ENCODE results near the gene DUS1L. TPM values are rescaled to one million over a fixed set of nuclear protein-coding genes. Genes with fewer than 3 reads are reported as not detected.

DUS1L gene
- total and polyA plus RNA-seq, 2 experiments from 2014 or later, result 66.0 to 122 TPM

DNA sequence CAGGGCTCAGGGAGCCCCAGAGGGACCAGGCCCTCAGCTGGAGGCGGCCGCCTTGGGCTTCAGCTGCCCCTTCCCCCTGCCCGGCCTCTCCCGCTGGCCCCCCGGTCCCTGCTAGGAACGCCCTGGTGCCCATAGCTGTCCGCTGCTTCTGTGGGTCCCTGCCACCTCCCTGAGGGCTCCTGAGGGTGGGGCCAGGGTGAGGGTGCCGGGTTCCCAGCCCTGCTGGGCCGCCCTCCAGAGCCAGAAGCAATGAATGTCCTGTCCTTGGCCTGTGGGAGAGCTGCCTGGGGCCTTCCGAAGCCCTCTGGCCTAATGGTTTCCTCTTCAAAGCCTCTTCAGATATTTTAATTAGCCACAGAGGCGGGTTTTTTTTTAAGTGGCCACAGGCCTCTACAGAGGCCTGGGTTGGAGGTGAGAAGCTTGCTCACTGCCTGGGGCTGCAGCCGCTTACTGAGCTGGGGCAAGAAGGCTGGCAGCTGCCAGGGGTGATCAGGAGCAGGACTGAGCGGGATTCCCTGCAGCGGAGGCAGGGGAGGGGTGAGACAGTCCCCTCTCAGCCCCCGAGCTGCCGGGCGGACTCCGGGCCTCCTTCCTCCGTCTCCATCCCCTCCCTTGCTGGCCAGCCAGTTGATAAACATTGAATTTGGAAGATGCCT, 52.8 kb downstream of the DUS1L start:
- no peak for ATAC-seq
- no peaks in the 10 kb centered on the region for H3K79me2 ChIP-seq (replicated peaks; ENCODE audit: insufficient read depth)
- H3K9me3 Mint-ChIP-seq, result no peaks in the 10 kb centered on the region

More for the DNA sequence above, 52.8 kb downstream of the DUS1L start:
- no peaks in the 10 kb centered on the region for H3K36me3 ChIP-seq (ENCODE audit: insufficient read depth)
- TF ChIP-seq, protein P1, sequence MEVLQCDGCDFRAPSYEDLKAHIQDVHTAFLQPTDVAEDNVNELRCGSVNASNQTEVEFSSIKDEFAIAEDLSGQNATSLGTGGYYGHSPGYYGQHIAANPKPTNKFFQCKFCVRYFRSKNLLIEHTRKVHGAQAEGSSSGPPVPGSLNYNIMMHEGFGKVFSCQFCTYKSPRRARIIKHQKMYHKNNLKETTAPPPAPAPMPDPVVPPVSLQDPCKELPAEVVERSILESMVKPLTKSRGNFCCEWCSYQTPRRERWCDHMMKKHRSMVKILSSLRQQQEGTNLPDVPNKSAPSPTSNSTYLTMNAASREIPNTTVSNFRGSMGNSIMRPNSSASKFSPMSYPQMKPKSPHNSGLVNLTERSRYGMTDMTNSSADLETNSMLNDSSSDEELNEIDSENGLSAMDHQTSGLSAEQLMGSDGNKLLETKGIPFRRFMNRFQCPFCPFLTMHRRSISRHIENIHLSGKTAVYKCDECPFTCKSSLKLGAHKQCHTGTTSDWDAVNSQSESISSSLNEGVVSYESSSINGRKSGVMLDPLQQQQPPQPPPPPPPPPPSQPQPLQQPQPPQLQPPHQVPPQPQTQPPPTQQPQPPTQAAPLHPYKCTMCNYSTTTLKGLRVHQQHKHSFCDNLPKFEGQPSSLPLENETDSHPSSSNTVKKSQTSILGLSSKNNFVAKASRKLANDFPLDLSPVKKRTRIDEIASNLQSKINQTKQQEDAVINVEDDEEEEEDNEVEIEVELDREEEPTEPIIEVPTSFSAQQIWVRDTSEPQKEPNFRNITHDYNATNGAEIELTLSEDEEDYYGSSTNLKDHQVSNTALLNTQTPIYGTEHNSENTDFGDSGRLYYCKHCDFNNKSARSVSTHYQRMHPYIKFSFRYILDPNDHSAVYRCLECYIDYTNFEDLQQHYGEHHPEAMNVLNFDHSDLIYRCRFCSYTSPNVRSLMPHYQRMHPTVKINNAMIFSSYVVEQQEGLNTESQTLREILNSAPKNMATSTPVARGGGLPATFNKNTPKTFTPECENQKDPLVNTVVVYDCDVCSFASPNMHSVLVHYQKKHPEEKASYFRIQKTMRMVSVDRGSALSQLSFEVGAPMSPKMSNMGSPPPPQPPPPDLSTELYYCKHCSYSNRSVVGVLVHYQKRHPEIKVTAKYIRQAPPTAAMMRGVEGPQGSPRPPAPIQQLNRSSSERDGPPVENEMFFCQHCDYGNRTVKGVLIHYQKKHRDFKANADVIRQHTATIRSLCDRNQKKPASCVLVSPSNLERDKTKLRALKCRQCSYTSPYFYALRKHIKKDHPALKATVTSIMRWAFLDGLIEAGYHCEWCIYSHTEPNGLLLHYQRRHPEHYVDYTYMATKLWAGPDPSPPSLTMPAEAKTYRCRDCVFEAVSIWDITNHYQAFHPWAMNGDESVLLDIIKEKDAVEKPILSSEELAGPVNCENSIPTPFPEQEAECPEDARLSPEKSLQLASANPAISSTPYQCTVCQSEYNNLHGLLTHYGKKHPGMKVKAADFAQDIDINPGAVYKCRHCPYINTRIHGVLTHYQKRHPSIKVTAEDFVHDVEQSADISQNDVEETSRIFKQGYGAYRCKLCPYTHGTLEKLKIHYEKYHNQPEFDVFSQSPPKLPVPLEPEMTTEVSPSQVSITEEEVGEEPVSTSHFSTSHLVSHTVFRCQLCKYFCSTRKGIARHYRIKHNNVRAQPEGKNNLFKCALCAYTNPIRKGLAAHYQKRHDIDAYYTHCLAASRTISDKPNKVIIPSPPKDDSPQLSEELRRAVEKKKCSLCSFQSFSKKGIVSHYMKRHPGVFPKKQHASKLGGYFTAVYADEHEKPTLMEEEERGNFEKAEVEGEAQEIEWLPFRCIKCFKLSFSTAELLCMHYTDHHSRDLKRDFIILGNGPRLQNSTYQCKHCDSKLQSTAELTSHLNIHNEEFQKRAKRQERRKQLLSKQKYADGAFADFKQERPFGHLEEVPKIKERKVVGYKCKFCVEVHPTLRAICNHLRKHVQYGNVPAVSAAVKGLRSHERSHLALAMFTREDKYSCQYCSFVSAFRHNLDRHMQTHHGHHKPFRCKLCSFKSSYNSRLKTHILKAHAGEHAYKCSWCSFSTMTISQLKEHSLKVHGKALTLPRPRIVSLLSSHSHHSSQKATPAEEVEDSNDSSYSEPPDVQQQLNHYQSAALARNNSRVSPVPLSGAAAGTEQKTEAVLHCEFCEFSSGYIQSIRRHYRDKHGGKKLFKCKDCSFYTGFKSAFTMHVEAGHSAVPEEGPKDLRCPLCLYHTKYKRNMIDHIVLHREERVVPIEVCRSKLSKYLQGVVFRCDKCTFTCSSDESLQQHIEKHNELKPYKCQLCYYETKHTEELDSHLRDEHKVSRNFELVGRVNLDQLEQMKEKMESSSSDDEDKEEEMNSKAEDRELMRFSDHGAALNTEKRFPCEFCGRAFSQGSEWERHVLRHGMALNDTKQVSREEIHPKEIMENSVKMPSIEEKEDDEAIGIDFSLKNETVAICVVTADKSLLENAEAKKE (CRISPR knock-in tag; IDR thresholded peaks at IDR 0.05), result no peak
- TF ChIP-seq, protein P2, sequence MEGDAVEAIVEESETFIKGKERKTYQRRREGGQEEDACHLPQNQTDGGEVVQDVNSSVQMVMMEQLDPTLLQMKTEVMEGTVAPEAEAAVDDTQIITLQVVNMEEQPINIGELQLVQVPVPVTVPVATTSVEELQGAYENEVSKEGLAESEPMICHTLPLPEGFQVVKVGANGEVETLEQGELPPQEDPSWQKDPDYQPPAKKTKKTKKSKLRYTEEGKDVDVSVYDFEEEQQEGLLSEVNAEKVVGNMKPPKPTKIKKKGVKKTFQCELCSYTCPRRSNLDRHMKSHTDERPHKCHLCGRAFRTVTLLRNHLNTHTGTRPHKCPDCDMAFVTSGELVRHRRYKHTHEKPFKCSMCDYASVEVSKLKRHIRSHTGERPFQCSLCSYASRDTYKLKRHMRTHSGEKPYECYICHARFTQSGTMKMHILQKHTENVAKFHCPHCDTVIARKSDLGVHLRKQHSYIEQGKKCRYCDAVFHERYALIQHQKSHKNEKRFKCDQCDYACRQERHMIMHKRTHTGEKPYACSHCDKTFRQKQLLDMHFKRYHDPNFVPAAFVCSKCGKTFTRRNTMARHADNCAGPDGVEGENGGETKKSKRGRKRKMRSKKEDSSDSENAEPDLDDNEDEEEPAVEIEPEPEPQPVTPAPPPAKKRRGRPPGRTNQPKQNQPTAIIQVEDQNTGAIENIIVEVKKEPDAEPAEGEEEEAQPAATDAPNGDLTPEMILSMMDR (conservative IDR thresholded peaks at IDR 0.05; ENCODE audit: low read depth in 2 of 2), result no peak
- TF ChIP-seq CREB1 (CRISPR knock-in tag; IDR thresholded peaks at IDR 0.05; ENCODE audit: low read depth) (no peak), ZNF114 (CRISPR knock-in tag; IDR thresholded peaks at IDR 0.05) (no peak), ZNF331 (CRISPR knock-in tag; IDR thresholded peaks at IDR 0.05; ENCODE audit: low read depth) (no peak), STAT1 (IDR thresholded peaks at IDR 0.05; ENCODE audit: unreplicated experiment) (no peak), EZH2phosphoT487 (IDR thresholded peaks at IDR 0.05; ENCODE audit: unreplicated experiment) (no peak), JUNB (IDR thresholded peaks at IDR 0.05; ENCODE audit: unreplicated experiment) (no peak), EZH2 (IDR thresholded peaks at IDR 0.05; ENCODE audit: low read depth, unreplicated experiment) (no peak), NANOG (IDR thresholded peaks at IDR 0.05; ENCODE audit: borderline replicate concordance) (no peak)
- TF ChIP-seq, protein P3, sequence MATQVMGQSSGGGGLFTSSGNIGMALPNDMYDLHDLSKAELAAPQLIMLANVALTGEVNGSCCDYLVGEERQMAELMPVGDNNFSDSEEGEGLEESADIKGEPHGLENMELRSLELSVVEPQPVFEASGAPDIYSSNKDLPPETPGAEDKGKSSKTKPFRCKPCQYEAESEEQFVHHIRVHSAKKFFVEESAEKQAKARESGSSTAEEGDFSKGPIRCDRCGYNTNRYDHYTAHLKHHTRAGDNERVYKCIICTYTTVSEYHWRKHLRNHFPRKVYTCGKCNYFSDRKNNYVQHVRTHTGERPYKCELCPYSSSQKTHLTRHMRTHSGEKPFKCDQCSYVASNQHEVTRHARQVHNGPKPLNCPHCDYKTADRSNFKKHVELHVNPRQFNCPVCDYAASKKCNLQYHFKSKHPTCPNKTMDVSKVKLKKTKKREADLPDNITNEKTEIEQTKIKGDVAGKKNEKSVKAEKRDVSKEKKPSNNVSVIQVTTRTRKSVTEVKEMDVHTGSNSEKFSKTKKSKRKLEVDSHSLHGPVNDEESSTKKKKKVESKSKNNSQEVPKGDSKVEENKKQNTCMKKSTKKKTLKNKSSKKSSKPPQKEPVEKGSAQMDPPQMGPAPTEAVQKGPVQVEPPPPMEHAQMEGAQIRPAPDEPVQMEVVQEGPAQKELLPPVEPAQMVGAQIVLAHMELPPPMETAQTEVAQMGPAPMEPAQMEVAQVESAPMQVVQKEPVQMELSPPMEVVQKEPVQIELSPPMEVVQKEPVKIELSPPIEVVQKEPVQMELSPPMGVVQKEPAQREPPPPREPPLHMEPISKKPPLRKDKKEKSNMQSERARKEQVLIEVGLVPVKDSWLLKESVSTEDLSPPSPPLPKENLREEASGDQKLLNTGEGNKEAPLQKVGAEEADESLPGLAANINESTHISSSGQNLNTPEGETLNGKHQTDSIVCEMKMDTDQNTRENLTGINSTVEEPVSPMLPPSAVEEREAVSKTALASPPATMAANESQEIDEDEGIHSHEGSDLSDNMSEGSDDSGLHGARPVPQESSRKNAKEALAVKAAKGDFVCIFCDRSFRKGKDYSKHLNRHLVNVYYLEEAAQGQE (IDR thresholded peaks at IDR 0.05; ENCODE audit: unreplicated experiment), result no peak
- TF ChIP-seq, protein P4, sequence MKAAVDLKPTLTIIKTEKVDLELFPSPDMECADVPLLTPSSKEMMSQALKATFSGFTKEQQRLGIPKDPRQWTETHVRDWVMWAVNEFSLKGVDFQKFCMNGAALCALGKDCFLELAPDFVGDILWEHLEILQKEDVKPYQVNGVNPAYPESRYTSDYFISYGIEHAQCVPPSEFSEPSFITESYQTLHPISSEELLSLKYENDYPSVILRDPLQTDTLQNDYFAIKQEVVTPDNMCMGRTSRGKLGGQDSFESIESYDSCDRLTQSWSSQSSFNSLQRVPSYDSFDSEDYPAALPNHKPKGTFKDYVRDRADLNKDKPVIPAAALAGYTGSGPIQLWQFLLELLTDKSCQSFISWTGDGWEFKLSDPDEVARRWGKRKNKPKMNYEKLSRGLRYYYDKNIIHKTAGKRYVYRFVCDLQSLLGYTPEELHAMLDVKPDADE (IDR thresholded peaks at IDR 0.05), result no peak
- H3K4me1 Mint-ChIP-seq, result no peaks in the 10 kb centered on the region
- H3K27me3 ChIP-seq (ENCODE audit: insufficient read depth), result no peaks in the 10 kb centered on the region
- no peak for DNase-seq (ENCODE audit: low spot score)
- H3K4me3 Mint-ChIP-seq, result no peak overlapping the region
- no peak overlapping the region for H3K4me3 ChIP-seq
- no peak overlapping the region for H3K27ac ChIP-seq (ENCODE audit: low read depth)
- H3K27me3 Mint-ChIP-seq (ENCODE audit: insufficient read depth, low read depth, poor library complexity), result peaks cover 6% of the 10 kb centered on the region
- no peaks in the 10 kb centered on the region for H3K36me3 Mint-ChIP-seq (ENCODE audit: low read depth)
- H4K20me1 ChIP-seq (replicated peaks; ENCODE audit: insufficient read depth), result no peaks in the 10 kb centered on the region
- no peak overlapping the region for H3K27ac Mint-ChIP-seq
- no peaks in the 10 kb centered on the region for H3K9me2 ChIP-seq (ENCODE audit: insufficient read depth)
- H3K4me2 ChIP-seq, result no peak overlapping the region
- H2AFZ ChIP-seq, result no peak overlapping the region
- H3F3A ChIP-seq (replicated peaks; ENCODE audit: low read depth), result no peaks in the 10 kb centered on the region
- H3K4me1 ChIP-seq (ENCODE audit: insufficient read depth), result no peaks in the 10 kb centered on the region; the same call in 1 of the 2 replicates

All from GM23338 (cell line).